Fibroblast of villous mesenchyme (primary cell): ENCODE results near the gene ST3GAL4. TPM values are rescaled to one million over a fixed set of nuclear protein-coding genes. Genes with fewer than 3 reads are reported as not detected.

ENCODE experiments used
- DNase-seq: peaks from one replicate; pipeline ENCODE4 v3.0.0-alpha.2; 2010; ENCODE audit warnings: low read depth
- H3K4me3 ChIP-seq: 2 replicates; pipeline ENCODE4 v1.5.1; 2011; ENCODE audit warnings: low read depth, mild to moderate bottlenecking, low read length
- total RNA-seq: library from RNA; depleted of rRNA; stranded (reverse); fragments of >200 nt; gene quantifications from 2 replicates; pipeline ENCODE4 v1.2.3, GENCODE V29; 2012
- TF ChIP-seq, protein P1 (sequence below): IDR thresholded peaks from 2 replicates; pipeline ENCODE4 v1.5.1; 2012; ENCODE audit warnings: low read depth, mild to moderate bottlenecking, low read length; ENCODE audit not compliant: insufficient read depth

The ST3GAL4 gene
- total RNA-seq, 1 donor, result 16.8 TPM

DNA sequence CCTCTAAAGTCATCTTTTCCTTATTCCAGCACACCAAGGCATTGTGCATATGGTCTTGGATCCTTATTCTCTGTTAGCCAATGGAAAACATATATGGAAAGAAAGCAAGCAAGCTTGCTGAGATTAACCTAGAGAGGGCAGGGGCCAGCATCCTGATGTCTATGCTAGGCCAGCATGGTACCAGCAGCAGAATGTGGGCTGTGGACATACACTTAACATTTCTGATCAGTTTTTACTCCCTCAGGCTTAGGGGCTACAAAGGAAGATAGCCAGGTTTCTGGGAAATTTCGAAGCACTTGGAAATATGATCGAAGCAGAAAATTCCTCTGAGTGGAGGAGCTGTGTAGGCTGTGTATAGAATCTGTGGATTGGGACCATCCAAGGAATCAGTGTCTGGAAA, 67.0 kb downstream of the ST3GAL4 start:
- no peak for DNase-seq
- H3K4me3 ChIP-seq, result no peak overlapping the region
- TF ChIP-seq, protein P1, sequence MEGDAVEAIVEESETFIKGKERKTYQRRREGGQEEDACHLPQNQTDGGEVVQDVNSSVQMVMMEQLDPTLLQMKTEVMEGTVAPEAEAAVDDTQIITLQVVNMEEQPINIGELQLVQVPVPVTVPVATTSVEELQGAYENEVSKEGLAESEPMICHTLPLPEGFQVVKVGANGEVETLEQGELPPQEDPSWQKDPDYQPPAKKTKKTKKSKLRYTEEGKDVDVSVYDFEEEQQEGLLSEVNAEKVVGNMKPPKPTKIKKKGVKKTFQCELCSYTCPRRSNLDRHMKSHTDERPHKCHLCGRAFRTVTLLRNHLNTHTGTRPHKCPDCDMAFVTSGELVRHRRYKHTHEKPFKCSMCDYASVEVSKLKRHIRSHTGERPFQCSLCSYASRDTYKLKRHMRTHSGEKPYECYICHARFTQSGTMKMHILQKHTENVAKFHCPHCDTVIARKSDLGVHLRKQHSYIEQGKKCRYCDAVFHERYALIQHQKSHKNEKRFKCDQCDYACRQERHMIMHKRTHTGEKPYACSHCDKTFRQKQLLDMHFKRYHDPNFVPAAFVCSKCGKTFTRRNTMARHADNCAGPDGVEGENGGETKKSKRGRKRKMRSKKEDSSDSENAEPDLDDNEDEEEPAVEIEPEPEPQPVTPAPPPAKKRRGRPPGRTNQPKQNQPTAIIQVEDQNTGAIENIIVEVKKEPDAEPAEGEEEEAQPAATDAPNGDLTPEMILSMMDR, result no peak

DNA sequence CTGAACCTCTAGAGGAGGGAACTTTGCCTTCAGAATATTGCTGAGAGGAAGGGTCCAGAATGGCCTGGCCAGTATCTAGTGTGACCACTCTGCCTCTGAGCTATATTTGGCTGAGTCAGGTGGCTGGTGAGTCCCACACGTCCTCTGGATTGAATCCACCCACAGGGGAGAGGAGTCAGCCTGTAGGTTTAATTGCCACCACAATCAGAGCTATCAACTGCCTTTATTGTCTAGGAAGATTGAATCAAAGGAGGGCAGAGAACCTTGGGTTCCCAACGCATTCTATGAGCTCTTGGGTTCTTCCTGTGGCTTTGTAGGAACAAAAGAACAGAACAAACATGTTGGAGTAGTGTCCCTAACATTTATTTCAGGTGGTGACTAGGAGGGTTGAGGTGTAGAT, 67.7 kb downstream of the ST3GAL4 start:
- no peak overlapping the region for H3K4me3 ChIP-seq
- no peak for DNase-seq
- TF ChIP-seq, protein P1, result no peak

DNA sequence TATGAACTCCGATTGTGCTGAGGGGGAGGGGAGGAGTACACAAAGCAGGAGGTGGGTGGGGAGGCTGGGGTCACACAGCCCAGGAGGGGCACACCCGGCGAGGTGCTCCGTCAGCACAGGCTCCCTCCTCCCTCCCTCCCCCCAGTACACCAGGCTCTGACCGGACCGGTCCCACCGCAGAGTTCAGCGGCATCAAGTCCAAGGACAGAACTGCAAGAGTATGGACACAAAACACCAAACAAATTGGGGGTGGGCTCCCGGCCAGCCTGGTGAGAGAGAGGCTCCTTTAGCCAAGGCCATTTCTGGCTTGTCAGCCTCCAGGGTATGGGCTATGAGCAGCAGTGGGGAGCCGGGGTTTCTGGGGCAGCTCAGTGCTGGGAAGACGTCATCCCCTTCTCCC, 68.3 kb downstream of the ST3GAL4 start:
- TF ChIP-seq, protein P1, result no peak
- H3K4me3 ChIP-seq, result no peak overlapping the region
- DNase-seq, result no peak

DNA sequence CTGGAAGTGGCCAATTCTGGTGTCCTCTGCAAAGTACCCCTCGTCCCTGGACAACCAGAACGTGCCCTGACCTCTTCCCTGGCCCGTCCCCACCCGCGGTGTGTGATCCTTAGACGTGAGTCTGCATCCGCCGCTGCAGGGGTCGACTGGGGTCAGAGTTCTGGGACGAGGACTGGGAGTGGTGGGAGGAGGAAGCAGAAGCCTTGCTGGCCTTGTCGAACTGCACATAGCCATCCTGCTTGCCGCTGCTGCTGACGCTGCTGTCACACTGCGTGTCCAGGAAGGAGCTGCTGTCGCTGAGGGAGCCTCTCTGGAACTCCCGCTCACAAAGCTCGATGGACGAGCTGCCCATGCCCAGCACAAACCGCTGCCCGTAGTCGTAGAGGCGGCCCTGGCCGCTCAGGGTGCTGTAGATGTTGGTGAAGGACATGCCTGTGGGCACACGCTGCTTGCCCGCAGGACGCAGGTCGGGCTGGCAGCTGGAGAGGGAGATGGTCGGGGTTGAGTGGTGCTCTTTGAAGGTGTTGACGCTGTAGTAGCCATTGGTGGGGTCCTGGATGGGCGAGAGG, 69.1 kb downstream of the ST3GAL4 start:
- no peak overlapping the region for H3K4me3 ChIP-seq
- no peak for DNase-seq
- TF ChIP-seq, protein P1, result no peak

DNA sequence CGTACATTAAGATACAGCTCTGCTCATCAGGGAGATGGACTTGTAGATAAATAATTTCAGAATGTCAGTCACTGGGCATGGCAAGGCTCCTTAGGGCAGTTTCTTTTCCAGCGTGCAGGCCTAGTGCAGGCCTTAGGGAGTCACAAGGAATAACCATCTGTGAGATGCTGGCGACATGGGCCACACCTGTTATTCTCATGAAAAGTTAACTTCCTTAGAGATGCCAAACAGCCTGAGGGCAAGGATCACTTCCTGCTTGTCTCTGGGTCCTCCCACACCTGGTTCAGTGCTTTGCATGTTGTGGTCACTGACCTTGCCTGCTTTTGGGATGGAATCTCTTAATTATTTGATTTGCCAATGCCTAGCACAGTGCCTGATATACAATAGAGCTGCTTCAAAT, 70.6 kb downstream of the ST3GAL4 start:
- DNase-seq, result no peak
- TF ChIP-seq, protein P1, result no peak
- no peak overlapping the region for H3K4me3 ChIP-seq

DNA sequence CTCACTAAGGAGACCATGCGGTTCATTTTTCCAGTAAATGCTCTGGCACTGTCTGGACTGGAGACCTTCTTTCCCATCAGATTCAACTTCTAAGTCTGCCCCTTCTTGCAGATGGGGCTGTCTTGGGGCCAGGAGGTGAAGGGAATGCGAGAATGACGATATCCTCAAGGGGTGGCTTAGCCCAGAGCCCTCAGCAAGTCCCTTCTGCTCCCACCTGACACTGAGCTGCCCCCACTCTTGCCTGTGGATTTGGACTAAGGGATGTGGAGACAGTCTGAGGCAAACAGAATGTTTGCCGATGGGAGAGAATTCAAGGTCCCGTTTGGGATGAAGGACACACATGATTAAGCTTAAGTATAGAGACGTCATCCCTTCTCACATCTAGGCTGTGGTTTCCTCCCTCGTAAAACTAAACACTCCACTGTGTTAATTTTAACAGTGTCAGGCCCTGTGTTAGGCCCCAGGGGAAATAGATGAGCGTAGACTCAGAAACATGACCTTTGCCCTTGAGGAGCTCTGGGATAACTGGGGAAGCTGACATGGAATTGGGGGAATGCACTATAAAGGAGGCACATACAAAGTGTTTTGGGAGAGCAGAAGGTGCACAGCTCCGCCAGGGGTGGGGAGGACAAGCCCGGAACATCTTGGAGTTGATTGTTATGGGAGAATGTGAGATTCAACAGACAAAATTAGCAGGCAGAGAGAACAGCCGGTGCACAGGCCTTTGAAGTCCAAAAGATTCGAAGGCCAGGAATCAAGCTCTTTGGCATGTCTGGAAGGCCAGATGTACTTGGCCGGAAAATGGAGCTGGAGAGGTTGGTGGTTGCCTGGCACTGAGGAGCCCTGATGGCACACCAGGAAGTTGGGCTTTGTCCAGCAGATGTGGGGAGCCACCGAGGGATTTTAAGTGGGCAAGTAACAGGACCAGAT, 71.6 kb downstream of the ST3GAL4 start:
- no peak overlapping the region for H3K4me3 ChIP-seq
- DNase-seq, result peak; percentile 50
- TF ChIP-seq, protein P1, result no peak
